Transverse colon (tissue), 4 donors: ENCODE measurements around the gene ZBTB20. TPM values are rescaled to one million over a fixed set of nuclear protein-coding genes. Genes with fewer than 3 reads are reported as not detected.

Experiments used
- DNase-seq: peaks from one replicate; pipeline ENCODE4 v3.0.0-alpha.2; 2019
- H3K27ac ChIP-seq, 4 donors: fragments of 200-600 bp; sonication (generic); 2 replicates each; pipeline ENCODE4 v1.5.1; 2016 to 2018; ENCODE audit warnings: inconsistent platforms in 4 of 4
- H3K27me3 ChIP-seq: fragments of 200-600 bp; sonication (generic); 2 replicates; pipeline ENCODE4 v1.5.1; 2017; ENCODE audit warnings: inconsistent platforms
- H3K36me3 ChIP-seq, 4 donors: fragments of 200-600 bp; sonication (generic); 2 replicates each; pipeline ENCODE4 v1.5.1; 2017 to 2019; ENCODE audit warnings: inconsistent platforms in 4 of 4
- H3K4me1 ChIP-seq, 4 donors: fragments of 200-600 bp; sonication (generic); 2 replicates each; pipeline ENCODE4 v1.5.1; 2017 to 2020; ENCODE audit warnings: inconsistent platforms in 4 of 4
- H3K4me3 ChIP-seq, 4 donors: fragments of 200-600 bp; sonication (generic); 1 replicate in 1 of 4; 2 replicates in 3 of 4; pipeline versions ENCODE4 v1.5.1 to v1.6.1; 2017 to 2019; ENCODE audit warnings: inconsistent platforms in 4 of 4
- H3K9me3 ChIP-seq, 2 donors: fragments of 200-600 bp; sonication (generic); 2 replicates each; pipeline ENCODE4 v1.5.1; 2017 to 2019; ENCODE audit warnings: inconsistent platforms in 2 of 2
- CTCF ChIP-seq, 5 experiments: fragments of 200-600 bp in 3 of 5; fragments of 450-650 bp in 2 of 5; sonication (generic) in 3 of 5; IDR thresholded peaks; 1 replicate in 2 of 5; 2 replicates in 3 of 5; pipeline ENCODE4 v1.5.1; 2016 to 2017; ENCODE audit warnings: antibody characterized with exemption in 5 of 5, inconsistent platforms in 3 of 5, mild to moderate bottlenecking in 2 of 5, moderate library complexity in 1 of 5
- EP300 ChIP-seq: sonication (generic); formaldehyde crosslinking; IDR thresholded peaks from one replicate; pipeline ENCODE4 v1.6.1; 2017; ENCODE audit warnings: antibody characterized with exemption, low read depth
- POLR2A ChIP-seq: fragments of 450-650 bp; IDR thresholded peaks from one replicate; pipeline ENCODE4 v1.6.1; 2016; ENCODE audit warnings: antibody characterized with exemption, mild to moderate bottlenecking, moderate library complexity
- POLR2AphosphoS5 ChIP-seq, 3 donors: sonication (generic); formaldehyde crosslinking; IDR thresholded peaks; one replicate each; pipeline ENCODE4 v1.6.1; 2016; ENCODE audit warnings: antibody characterized with exemption in 3 of 3
- WGBS, 2 donors: methylation state at CpG; one replicate each; pipeline ENCODE4 v1.1.5; 2018; ENCODE audit warnings: low coverage in 1 of 2; 5-methylcytosine and 5-hydroxymethylcytosine counted together
- in situ Hi-C, 4 donors: fragments of 200-750 bp; cut with MboI; loops; one replicate each; pipeline versions ENCODE4 v1.15.0 to v1.15.1; 2017; ENCODE audit warnings: low sequenced_read_pairs in 3 of 4, low pct_ligation_motif_present in 1 of 4, low pct_unique_long_range_greater_than_20kb in 1 of 4
- intact Hi-C: fragments of 100-400 bp; cut with DNase I; formaldehyde crosslinking; loops from one replicate; pipeline ENCODE4 v1.15.1; 2023; ENCODE audit warnings: low total_unique reads
- total RNA-seq, 4 donors: library from RNA; depleted of rRNA; stranded (reverse); fragments of >200 nt; gene quantifications; one replicate each; pipeline ENCODE4 v1.1.0, GENCODE V29; 2016

Gene ZBTB20
- total RNA-seq, 4 donors from 2014 or later = 44.6 to 50.5 (median 46.4) TPM

- Histone ChIP-seq H3K36me3 (no peaks in the 10 kb centered on the region), H3K9me3 (no peaks in the 10 kb centered on the region), H3K4me1 (no peaks in the 10 kb centered on the region), H3K4me3 (no peak overlapping the region), H3K27me3 (no peaks in the 10 kb centered on the region), H3K27ac (no peak overlapping the region)
- in situ Hi-C loops (no loop called here), intact Hi-C loops (no loop called here)
- DNase-seq = no peak
- WGBS, 2 donors = 85 to 91% methylated on average over 5 of the region's 5 CpGs
- TF ChIP-seq POLR2A (no peak), CTCF (IDR thresholded peaks at IDR 0.05) (no peak), POLR2AphosphoS5 (IDR thresholded peaks at IDR 0.05) (no peak), EP300 (no peak)
Observed at GRCh38 chr3:114509756-114510155, 637.3 kb downstream of the ZBTB20 start.

GRCh38 chr3:114508976-114509375 lies 638.1 kb downstream of the ZBTB20 start:
- Histone ChIP-seq H3K36me3 (no peaks in the 10 kb centered on the region), H3K4me3 (no peak overlapping the region), H3K9me3 (no peaks in the 10 kb centered on the region), H3K4me1 (no peaks in the 10 kb centered on the region), H3K27ac (no peak overlapping the region), H3K27me3 (no peaks in the 10 kb centered on the region)
- DNase-seq = no peak
- WGBS, 2 donors = 83 to 100% methylated on average over 1 of the region's 1 CpG
- TF ChIP-seq POLR2A (no peak), POLR2AphosphoS5 (IDR thresholded peaks at IDR 0.05) (no peak), EP300 (no peak), CTCF (IDR thresholded peaks at IDR 0.05) (no peak)
- in situ Hi-C loops (no loop called here), intact Hi-C loops (no loop called here)

GRCh38 chr3:114508208-114508607 lies 638.9 kb downstream of the ZBTB20 start:
- no peak for DNase-seq
- H3K27ac ChIP-seq = no peak overlapping the region
- H3K4me3 ChIP-seq = no peak overlapping the region
- H3K27me3 ChIP-seq = no peaks in the 10 kb centered on the region
- no peaks in the 10 kb centered on the region for H3K9me3 ChIP-seq
- TF ChIP-seq POLR2AphosphoS5 (IDR thresholded peaks at IDR 0.05) (no peak), EP300 (no peak), CTCF (IDR thresholded peaks at IDR 0.05) (no peak), POLR2A (no peak)
- WGBS, 2 donors = 63 to 64% methylated on average over 1 of the region's 1 CpG
- in situ Hi-C loops (no loop called here), intact Hi-C loops (no loop called here)
- no peaks in the 10 kb centered on the region for H3K36me3 ChIP-seq
- H3K4me1 ChIP-seq = no peaks in the 10 kb centered on the region

- Histone ChIP-seq H3K4me3 (no peak overlapping the region), H3K36me3 (no peaks in the 10 kb centered on the region), H3K4me1 (no peaks in the 10 kb centered on the region), H3K27me3 (no peaks in the 10 kb centered on the region), H3K9me3 (no peaks in the 10 kb centered on the region), H3K27ac (no peak overlapping the region)
- 75 to 86% methylated on average over 5 to 6 of the region's 6 CpGs for WGBS, 2 donors
- in situ Hi-C loops (no loop called here), intact Hi-C loops (no loop called here)
- no peak for DNase-seq
- no peak for TF ChIP-seq POLR2A
- TF ChIP-seq POLR2AphosphoS5 (IDR thresholded peaks at IDR 0.05) = no peak
- TF ChIP-seq CTCF (IDR thresholded peaks at IDR 0.05) = no peak
- no peak for TF ChIP-seq EP300
Observed at GRCh38 chr3:114506591-114507300, 640.3 kb downstream of the ZBTB20 start.
